HepG2 (cell line): ENCODE results near the gene QTRT2. TPM values are rescaled to one million over a fixed set of nuclear protein-coding genes. Genes with fewer than 3 reads are reported as not detected.

Experiments used
- AHDC1 ChIP-seq: sonication (generic); formaldehyde crosslinking; IDR thresholded peaks from 2 replicates; pipeline ENCODE4 v1.5.1; 2020; ENCODE audit warnings: mild to moderate bottlenecking, missing genetic modification reagents, borderline replicate concordance
- ARNT2 ChIP-seq: sonication (generic); formaldehyde crosslinking; IDR thresholded peaks from 2 replicates; pipeline ENCODE4 v1.8.0; 2022; ENCODE audit warnings: mild to moderate bottlenecking, low read depth, missing genetic modification reagents, moderate library complexity
- E2F1 ChIP-seq: sonication (generic); formaldehyde crosslinking; IDR thresholded peaks from 2 replicates; pipeline ENCODE4 v1.5.0; 2020; ENCODE audit warnings: missing genetic modification reagents
- KDM3A ChIP-seq: IDR thresholded peaks from 2 replicates; pipeline ENCODE4 v1.6.1; 2018; ENCODE audit warnings: low read depth, missing compliant biosample characterization
- MTA3 ChIP-seq: sonication (generic); formaldehyde crosslinking; IDR thresholded peaks from 2 replicates; pipeline ENCODE4 v1.4.0; 2020; ENCODE audit warnings: missing genetic modification reagents
- NFE2L2 ChIP-seq: fragments of 150-350 bp; IDR thresholded peaks from 2 replicates; pipeline ENCODE4 v1.6.1; 2014; ENCODE audit warnings: low read length
- ZFY ChIP-seq: sonication (generic); formaldehyde crosslinking; IDR thresholded peaks from 2 replicates; pipeline ENCODE4 v1.4.0; 2020; ENCODE audit warnings: missing genetic modification reagents
- ZFYVE20 ChIP-seq: sonication (generic); formaldehyde crosslinking; IDR thresholded peaks from 2 replicates; pipeline ENCODE4 v1.8.0; 2023; ENCODE audit warnings: low read depth, mild to moderate bottlenecking, moderate library complexity, missing genetic modification reagents, borderline replicate concordance
- ZMYM2 ChIP-seq: sonication (generic); formaldehyde crosslinking; IDR thresholded peaks from 2 replicates; pipeline ENCODE4 v1.8.0; 2022; ENCODE audit warnings: mild to moderate bottlenecking, missing genetic modification reagents
- ZNF138 ChIP-seq: sonication (generic); formaldehyde crosslinking; IDR thresholded peaks from 2 replicates; pipeline ENCODE4 v1.5.0; 2020; ENCODE audit warnings: mild to moderate bottlenecking, low read depth, missing genetic modification reagents
- ZNF407 ChIP-seq: sonication (generic); formaldehyde crosslinking; IDR thresholded peaks from one replicate; pipeline ENCODE4 v1.5.1; 2020; ENCODE audit warnings: mild to moderate bottlenecking, missing genetic modification reagents; ENCODE audit errors: not compliant biosample characterization
- ZNF652 ChIP-seq: IDR thresholded peaks from 2 replicates; pipeline ENCODE4 v1.6.1; 2016; ENCODE audit warnings: low read depth, borderline replicate concordance
- ZNF879 ChIP-seq: sonication (generic); formaldehyde crosslinking; IDR thresholded peaks from 2 replicates; pipeline ENCODE4 v1.8.1; 2023; ENCODE audit warnings: missing genetic modification reagents
- polyA plus RNA-seq, 8 experiments: library from polyadenylated mRNA; depleted of rRNA in 3 of 8; stranded (reverse) in 7 of 8; unstranded in 1 of 8; fragments of >200 nt; fragmentation: Illumina TruSeq in 4 of 8; extraction: Trizol in 4 of 8; gene quantifications; 2 replicates each; pipeline versions ENCODE4 v1.2.1 to v1.2.3, GENCODE V29; 2011 to 2016; ENCODE audit warnings: low read depth in 4 of 8, missing spikeins in 1 of 8, mixed read lengths in 1 of 8; ENCODE audit not compliant: insufficient read depth in 1 of 8
- total RNA-seq, 5 experiments: library from RNA; depleted of rRNA; stranded (reverse); fragments of >200 nt; fragmentation: Illumina TruSeq; extraction: Trizol; gene quantifications; 2 replicates each; pipeline ENCODE4 v1.2.3, GENCODE V29; 2016; ENCODE audit warnings: low read depth in 1 of 5

Gene QTRT2
- total and polyA plus RNA-seq, 2 of the 13 experiments (the other 11 are each of a cell fraction or from before 2014, with no cell fraction given), result 7.1 to 33.4 TPM

GRCh38 chr3:114056130-114057010 lies at the start of gene QTRT2, which contains the start of gene CCDC191 (continued):
- no peak for TF ChIP-seq ZNF407 (CRISPR knock-in tag)
- TF ChIP-seq AHDC1 (CRISPR knock-in tag), result 0 out of 2 replicates have a peak, but pooled peaks have one; percentile 45
- TF ChIP-seq ZNF138 (CRISPR knock-in tag), result no peak
- peak; percentile 60; the same call in 1 of the 2 replicates for TF ChIP-seq E2F1 (CRISPR knock-in tag)
- no peak for TF ChIP-seq ZFYVE20 (CRISPR knock-in tag)
- peak; percentile 21; the same call in 1 of the 2 replicates for TF ChIP-seq ARNT2 (CRISPR knock-in tag)
- TF ChIP-seq ZMYM2, result no peak
- no peak for TF ChIP-seq KDM3A (CRISPR knock-in tag)
- no peak for TF ChIP-seq NFE2L2
- peak; percentile 83 for TF ChIP-seq ZFY (CRISPR knock-in tag)
- TF ChIP-seq MTA3, result no peak
- TF ChIP-seq ZNF652 (CRISPR knock-in tag), result no peak
- no peak; the same call in 1 of the 2 replicates for TF ChIP-seq ZNF879 (CRISPR knock-in tag)
